GM12873 (cell line): ENCODE results near the gene ENDOU.

ENCODE experiments used
- TF ChIP-seq, protein P1 (sequence below): IDR thresholded peaks from 2 replicates; pipeline ENCODE4 v1.5.1; 2012; ENCODE audit warnings: low read depth, mild to moderate bottlenecking, moderate library complexity, low read length, control low read depth; ENCODE audit not compliant: insufficient read depth; ENCODE audit errors: missing control alignments

ENDOU gene

DNA sequence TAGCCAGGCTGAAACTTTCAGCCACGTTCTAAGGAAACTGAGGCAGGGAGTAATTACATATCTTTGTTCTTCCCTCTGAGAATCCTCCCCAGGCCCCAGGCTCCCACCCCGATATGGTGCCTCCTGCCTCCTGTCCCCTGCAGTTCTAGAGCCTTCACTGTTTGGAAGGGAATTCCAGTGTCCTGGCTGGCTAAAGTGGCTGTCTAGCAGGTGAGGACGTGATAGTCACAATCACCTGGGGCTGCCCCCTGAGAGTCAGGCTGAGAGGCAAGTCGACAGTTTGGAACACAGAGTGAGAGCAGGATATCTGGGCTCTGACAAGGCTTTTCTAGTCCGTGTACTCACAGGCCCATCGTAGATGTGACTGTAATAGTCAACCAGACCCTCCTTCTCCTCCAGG is 13.1 kb downstream of the ENDOU start:
- TF ChIP-seq, protein P1, sequence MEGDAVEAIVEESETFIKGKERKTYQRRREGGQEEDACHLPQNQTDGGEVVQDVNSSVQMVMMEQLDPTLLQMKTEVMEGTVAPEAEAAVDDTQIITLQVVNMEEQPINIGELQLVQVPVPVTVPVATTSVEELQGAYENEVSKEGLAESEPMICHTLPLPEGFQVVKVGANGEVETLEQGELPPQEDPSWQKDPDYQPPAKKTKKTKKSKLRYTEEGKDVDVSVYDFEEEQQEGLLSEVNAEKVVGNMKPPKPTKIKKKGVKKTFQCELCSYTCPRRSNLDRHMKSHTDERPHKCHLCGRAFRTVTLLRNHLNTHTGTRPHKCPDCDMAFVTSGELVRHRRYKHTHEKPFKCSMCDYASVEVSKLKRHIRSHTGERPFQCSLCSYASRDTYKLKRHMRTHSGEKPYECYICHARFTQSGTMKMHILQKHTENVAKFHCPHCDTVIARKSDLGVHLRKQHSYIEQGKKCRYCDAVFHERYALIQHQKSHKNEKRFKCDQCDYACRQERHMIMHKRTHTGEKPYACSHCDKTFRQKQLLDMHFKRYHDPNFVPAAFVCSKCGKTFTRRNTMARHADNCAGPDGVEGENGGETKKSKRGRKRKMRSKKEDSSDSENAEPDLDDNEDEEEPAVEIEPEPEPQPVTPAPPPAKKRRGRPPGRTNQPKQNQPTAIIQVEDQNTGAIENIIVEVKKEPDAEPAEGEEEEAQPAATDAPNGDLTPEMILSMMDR = no peak

DNA sequence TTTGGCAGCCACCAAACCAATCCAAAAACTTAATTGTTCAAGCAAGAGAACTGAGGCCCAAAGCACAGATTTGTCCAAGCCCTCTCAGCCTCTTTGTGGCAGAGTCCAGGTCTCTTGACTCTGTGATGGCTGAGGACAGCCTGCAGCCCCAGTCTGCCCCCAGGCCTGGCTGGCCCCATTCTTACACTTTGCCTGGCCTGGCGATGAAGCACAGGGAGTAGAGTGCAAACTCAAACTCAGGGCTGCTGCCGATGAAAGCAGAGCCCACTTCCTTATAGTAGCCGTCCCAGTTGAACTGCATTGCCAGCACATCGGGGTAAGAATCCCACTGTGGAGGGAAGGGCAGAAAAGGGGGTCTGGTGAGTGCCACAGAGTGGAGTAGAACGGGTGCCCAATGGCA is 13.8 kb downstream of the ENDOU start:
- TF ChIP-seq, protein P1 = no peak

DNA sequence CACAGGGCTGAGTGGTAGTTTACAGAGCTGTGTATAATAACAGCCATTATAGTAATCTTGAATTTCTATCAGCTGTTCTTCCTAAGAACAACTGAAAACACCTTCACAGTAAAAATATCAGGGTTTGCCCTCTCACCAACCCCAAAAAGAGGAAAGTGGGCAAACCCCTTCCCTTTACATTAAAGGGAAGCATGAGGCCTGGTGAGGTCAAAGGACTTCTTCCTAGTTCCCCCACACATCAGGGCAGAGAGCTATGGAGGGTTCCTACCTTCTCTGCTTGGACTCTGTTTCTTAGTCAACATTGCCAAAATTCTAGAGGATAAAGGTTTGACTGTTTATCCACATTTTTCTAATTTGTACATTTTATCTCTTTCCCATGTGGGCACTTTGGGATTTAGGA is 15.0 kb downstream of the ENDOU start:
- TF ChIP-seq, protein P1 = no peak

DNA sequence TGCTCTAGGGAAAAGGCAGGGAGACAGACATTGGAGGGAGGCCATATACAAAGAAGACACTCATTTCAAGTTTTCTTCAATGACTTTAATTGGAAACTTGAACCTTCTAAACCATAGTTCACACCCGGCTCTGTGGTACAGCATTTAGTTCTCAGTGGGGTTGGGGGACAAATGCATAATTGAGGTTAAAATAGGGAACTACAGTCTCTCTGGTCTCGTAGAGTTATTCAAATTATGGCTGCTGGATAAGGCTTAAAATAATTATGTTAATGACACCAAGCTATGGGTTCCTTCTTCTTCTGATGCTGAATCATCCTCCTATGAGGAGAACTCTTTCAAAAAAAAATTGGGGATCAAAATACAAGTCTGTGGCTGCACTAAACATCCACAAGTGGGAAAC is 15.6 kb downstream of the ENDOU start:
- TF ChIP-seq, protein P1 = no peak

DNA sequence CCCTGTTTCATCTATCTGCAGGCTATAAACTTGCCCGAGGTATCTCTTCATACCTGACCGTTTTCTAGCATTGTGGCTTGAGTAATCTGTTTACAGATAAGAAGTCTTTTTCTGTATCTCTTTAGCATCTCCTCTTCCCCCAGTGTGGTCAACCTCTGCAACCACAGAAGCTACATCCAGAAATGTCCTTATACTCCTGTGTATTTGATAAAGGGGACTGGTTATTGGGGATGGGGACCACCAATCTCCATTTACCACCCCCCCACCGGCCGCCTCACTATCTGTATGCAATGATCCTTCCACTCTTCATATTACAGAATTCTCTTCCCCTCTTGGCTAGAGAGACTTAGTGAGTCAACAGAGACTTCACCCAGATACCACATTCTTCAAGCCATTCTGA is 16.1 kb downstream of the ENDOU start:
- TF ChIP-seq, protein P1 = no peak

DNA sequence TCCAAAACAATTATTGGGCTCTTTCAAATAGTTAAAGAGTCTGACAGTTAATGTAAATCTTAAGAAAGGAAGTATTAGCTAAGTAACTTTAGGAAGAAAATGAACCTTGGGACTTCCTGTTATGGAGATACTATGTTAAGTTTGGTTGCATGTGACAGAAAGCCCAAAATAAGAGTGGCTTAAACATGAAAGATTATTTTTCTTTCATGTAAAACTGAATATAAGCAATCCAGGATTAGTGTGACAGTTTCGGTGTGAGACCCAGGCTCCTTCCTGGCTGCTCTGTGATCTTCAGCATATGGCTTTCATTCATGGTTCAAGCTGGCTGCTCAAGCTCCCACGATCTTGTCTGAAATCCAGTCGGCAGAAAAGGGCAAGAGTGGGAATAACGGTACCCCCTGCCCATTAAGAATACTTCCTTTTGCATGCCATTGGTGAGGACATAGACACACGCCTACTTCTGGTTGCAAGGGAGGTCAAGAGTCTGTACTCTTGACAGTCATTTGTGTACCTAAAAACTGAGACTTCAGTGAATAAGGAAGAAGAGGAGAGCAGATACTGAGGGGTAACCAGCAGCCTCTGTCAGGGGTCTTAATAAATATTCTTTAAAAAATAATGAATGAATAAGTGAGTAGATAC is 17.3 kb downstream of the ENDOU start:
- TF ChIP-seq, protein P1 = no peak

DNA sequence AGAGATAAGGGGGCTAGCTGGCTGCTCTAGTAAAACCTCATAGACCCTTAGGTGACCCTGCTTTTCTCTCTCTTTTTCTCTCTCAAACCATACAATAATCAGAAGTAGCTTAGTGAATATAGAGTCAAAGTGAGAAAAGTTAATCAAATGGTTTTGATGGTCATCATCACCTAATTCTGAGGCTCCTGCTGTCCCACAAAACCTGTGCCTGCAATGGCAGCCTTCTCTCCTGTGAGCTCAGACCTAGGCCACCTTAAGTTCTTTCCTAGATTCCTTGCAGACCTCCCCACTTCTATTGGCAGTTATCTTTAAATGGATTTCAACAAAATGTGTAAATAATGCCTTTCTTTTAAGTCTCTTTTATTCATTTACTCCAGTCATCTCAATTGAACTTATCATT is 17.9 kb downstream of the ENDOU start:
- TF ChIP-seq, protein P1 = no peak
